ENCODE measurements around the gene POLR2C.

Gene POLR2C

GRCh38 chr16:57517397-57518367, 55.2 kb downstream of the POLR2C start:
- in situ Hi-C loops (cut with HindIII; ENCODE audit: low sequenced_read_pairs) = no loop called here

- in situ Hi-C loops (cut with HindIII; ENCODE audit: low sequenced_read_pairs) = no loop called here
Measured at GRCh38 chr16:57518520-57518919, 56.0 kb downstream of the POLR2C start.

- in situ Hi-C loops (cut with HindIII; ENCODE audit: low sequenced_read_pairs) = no loop called here
Measured at GRCh38 chr16:57518922-57519321, 56.4 kb downstream of the POLR2C start.

GRCh38 chr16:57519796-57520360, 57.4 kb downstream of the POLR2C start:
- in situ Hi-C loops (cut with HindIII; ENCODE audit: low sequenced_read_pairs) = no loop called here

Measured in DLD1 (cell line).